Fibroblast of lung (primary cell): ENCODE measurements around the gene CLEC16A.

Source experiments
- EZH2 ChIP-seq: IDR thresholded peaks from 2 replicates; pipeline ENCODE4 v1.5.1; 2012; ENCODE audit warnings: low read length, control low read depth, mild to moderate bottlenecking; ENCODE audit errors: missing control alignments
- TF ChIP-seq, protein P1 (sequence below), 2 donors: IDR thresholded peaks in 1 of 2; conservative IDR thresholded peaks in 1 of 2; 1 replicate in 1 of 2; 2 replicates in 1 of 2; pipeline ENCODE4 v1.5.1; 2011 to 2012; ENCODE audit warnings: low read length in 2 of 2, control low read depth in 1 of 2, inconsistent platforms in 1 of 2, low read depth in 1 of 2, mild to moderate bottlenecking in 1 of 2

DNA sequence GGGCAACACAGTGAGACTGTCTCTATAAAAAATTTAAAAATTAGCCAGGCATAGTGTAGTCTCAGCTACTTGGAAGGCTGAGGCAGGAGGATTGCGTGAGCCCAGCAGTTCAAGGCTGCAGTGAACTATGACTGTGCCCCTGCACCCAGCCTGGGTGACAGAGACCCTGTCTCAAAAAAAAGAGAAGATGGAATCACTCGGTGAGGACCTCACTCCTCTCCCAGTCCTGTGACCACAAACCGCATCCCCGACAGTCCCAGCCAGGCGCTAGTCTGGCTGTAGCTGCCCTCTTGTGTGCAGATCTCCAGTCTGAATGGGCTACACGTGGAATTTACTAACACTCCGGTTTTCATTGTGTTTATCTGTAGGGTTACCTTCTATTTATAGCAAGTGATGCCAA is 13.2 kb upstream of the CLEC16A start:
- no peak for TF ChIP-seq EZH2
- TF ChIP-seq, protein P1, sequence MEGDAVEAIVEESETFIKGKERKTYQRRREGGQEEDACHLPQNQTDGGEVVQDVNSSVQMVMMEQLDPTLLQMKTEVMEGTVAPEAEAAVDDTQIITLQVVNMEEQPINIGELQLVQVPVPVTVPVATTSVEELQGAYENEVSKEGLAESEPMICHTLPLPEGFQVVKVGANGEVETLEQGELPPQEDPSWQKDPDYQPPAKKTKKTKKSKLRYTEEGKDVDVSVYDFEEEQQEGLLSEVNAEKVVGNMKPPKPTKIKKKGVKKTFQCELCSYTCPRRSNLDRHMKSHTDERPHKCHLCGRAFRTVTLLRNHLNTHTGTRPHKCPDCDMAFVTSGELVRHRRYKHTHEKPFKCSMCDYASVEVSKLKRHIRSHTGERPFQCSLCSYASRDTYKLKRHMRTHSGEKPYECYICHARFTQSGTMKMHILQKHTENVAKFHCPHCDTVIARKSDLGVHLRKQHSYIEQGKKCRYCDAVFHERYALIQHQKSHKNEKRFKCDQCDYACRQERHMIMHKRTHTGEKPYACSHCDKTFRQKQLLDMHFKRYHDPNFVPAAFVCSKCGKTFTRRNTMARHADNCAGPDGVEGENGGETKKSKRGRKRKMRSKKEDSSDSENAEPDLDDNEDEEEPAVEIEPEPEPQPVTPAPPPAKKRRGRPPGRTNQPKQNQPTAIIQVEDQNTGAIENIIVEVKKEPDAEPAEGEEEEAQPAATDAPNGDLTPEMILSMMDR (conservative IDR thresholded peaks at IDR 0.05 in 1 of 2, IDR thresholded peaks at IDR 0.05 in 1 of 2; ENCODE audit: low read depth in 1 of 2, low read length in 2 of 2) = no peak
